RWPE2 (cell line): ENCODE data around the gene ATIC.

Experiments
- ATAC-seq: fragments of 200-7000 bp; cut with Tn5 transposase; 3 replicates; pipeline ENCODE4 v1.9.1; 2021; ENCODE audit warnings: low read depth
- DNase-seq: peaks from one replicate; pipeline ENCODE4 v3.0.0-alpha.2; 2020; ENCODE audit warnings: low spot score
- H3K27ac ChIP-seq: fragments of 450-650 bp; 2 replicates; pipeline ENCODE4 v1.5.1; 2017; ENCODE audit warnings: mild to moderate bottlenecking; ENCODE audit not compliant: poor library complexity, severe bottlenecking
- H3K27me3 ChIP-seq: fragments of 250-450 bp; sonication (Bioruptor Pico); 2 replicates; pipeline ENCODE4 v1.5.1; 2021; ENCODE audit warnings: mild to moderate bottlenecking, moderate library complexity; ENCODE audit not compliant: insufficient read depth, poor library complexity, severe bottlenecking
- H3K36me3 ChIP-seq: fragments of 250-450 bp; sonication (Bioruptor Pico); 2 replicates; pipeline ENCODE4 v1.5.1; 2020; ENCODE audit warnings: low read depth, mild to moderate bottlenecking, moderate library complexity
- H3K4me1 ChIP-seq: fragments of 250-450 bp; sonication (Bioruptor Pico); 2 replicates; pipeline ENCODE4 v1.5.1; 2021; ENCODE audit warnings: mild to moderate bottlenecking, moderate library complexity; ENCODE audit not compliant: insufficient read depth, poor library complexity, severe bottlenecking
- H3K4me3 ChIP-seq: fragments of 250-450 bp; sonication (Bioruptor Pico); 2 replicates; pipeline ENCODE4 v1.5.1; 2021; ENCODE audit warnings: mild to moderate bottlenecking, moderate library complexity; ENCODE audit not compliant: severe bottlenecking
- H3K9me3 ChIP-seq: fragments of 250-450 bp; sonication (Bioruptor Pico); 2 replicates; pipeline ENCODE4 v1.5.1; 2021; ENCODE audit warnings: mild to moderate bottlenecking, moderate library complexity; ENCODE audit not compliant: severe bottlenecking
- CTCF ChIP-seq: fragments of 450-650 bp; IDR thresholded peaks from one replicate; pipeline ENCODE4 v1.5.1; 2017; ENCODE audit warnings: mild to moderate bottlenecking, moderate library complexity; ENCODE audit not compliant: poor library complexity, severe bottlenecking

Gene ATIC

GRCh38 chr2:215275824-215276223 is 36.0 kb upstream of the ATIC start:
- DNase-seq (no peak), ATAC-seq (no peak)
- H3K4me1 ChIP-seq = no peaks in the 10 kb centered on the region
- no peaks in the 10 kb centered on the region for H3K9me3 ChIP-seq
- no peak overlapping the region for H3K4me3 ChIP-seq
- H3K27ac ChIP-seq = no peak overlapping the region
- no peak for TF ChIP-seq CTCF
- H3K36me3 ChIP-seq = no peaks in the 10 kb centered on the region
- H3K27me3 ChIP-seq = no peaks in the 10 kb centered on the region

- DNase-seq (no peak), ATAC-seq (no peak)
- no peak overlapping the region for H3K4me3 ChIP-seq
- H3K27me3 ChIP-seq = no peaks in the 10 kb centered on the region
- H3K27ac ChIP-seq = no peak overlapping the region
- no peaks in the 10 kb centered on the region for H3K9me3 ChIP-seq
- no peaks in the 10 kb centered on the region for H3K4me1 ChIP-seq
- TF ChIP-seq CTCF = no peak
- H3K36me3 ChIP-seq = no peaks in the 10 kb centered on the region
Observed at GRCh38 chr2:215277944-215278343, 33.9 kb upstream of the ATIC start.

- ATAC-seq (no peak; the same call in 2 of the 3 replicates), DNase-seq (no peak)
- no peak for TF ChIP-seq CTCF
- H3K27me3 ChIP-seq = no peaks in the 10 kb centered on the region
- no peaks in the 10 kb centered on the region for H3K9me3 ChIP-seq
- no peak overlapping the region for H3K4me3 ChIP-seq
- H3K4me1 ChIP-seq = no peaks in the 10 kb centered on the region
- no peak overlapping the region for H3K27ac ChIP-seq
- no peaks in the 10 kb centered on the region for H3K36me3 ChIP-seq
Observed at GRCh38 chr2:215280326-215280725, 31.5 kb upstream of the ATIC start.

- no peak for TF ChIP-seq CTCF
- Histone ChIP-seq H3K27me3 (no peaks in the 10 kb centered on the region), H3K27ac (no peak overlapping the region), H3K4me1 (no peaks in the 10 kb centered on the region), H3K36me3 (no peaks in the 10 kb centered on the region), H3K4me3 (no peak overlapping the region), H3K9me3 (no peaks in the 10 kb centered on the region)
- DNase-seq = no peak
- no peak for ATAC-seq
Observed at GRCh38 chr2:215283221-215283620, 28.6 kb upstream of the ATIC start.

GRCh38 chr2:215286309-215286708 is 25.6 kb upstream of the ATIC start:
- Histone ChIP-seq H3K36me3 (no peaks in the 10 kb centered on the region), H3K27ac (no peak overlapping the region), H3K4me3 (no peak overlapping the region), H3K27me3 (no peaks in the 10 kb centered on the region), H3K4me1 (no peaks in the 10 kb centered on the region), H3K9me3 (no peaks in the 10 kb centered on the region)
- no peak for DNase-seq
- TF ChIP-seq CTCF = no peak
- no peak for ATAC-seq
